IPS-NIHi7 (cell line): ENCODE measurements around the gene MAPK4.

ENCODE experiments used
- DNase-seq: peaks from one replicate; pipeline ENCODE4 v3.0.0; 2012; ENCODE audit warnings: mixed read lengths; ENCODE audit errors: extremely low spot score

The MAPK4 gene

DNA sequence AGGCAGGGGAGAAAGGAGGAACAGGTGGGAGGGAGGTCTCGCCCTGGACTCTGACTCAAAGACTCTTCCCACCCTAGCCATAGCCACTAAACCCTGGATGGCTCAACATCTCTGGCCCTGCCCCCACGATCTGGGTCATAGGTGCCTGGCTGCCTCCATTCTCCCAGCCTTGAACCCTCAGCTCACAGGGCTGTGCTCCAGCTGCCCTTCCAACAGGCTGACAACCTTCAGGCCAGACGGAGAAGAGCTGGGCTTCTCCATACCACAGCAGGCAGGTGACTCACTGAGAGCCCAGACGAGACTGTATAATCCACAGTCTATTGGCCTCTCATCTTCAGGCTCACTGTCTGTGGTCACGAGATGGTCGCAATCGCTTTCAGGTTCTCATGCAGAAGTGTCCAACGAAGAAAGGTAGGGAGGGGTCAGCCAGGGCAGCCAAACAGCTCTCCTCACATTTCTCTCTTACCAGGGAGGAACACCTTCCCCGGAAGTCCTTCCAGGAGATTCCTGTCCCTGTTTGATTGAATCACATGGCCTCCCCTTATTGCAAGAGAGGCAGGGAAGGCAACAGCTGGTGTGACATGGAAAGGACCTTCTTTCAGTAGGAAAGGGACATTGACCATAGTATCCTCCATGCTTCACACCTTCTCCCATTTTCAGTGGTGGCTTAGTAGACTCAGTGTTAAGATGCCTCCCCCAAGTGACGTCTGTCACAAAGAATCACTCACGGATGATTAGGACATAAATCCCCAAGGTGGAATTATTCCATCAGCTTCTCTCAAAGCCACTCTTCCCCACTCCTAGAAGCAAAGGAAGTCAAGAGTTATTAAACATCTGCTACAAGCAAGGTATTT lies 159.8 kb downstream of the MAPK4 start:
- no peak for DNase-seq

DNA sequence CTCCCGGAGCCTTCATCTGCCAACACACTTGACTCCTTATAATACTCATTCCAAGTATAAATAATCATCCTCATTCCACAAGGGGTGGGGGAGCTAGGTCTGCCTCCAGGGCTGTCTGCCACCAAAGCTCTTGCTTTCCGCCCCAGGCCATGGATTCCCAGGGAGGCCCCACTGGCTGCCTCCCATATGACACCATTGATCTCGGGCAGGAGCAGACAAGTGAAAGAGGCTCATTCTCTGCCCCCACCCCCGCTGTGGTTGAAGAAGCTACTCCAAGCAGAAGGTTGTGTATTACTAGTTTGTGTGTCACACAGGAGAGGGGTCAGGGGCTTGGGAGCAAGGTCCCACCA lies 160.4 kb downstream of the MAPK4 start:
- no peak for DNase-seq

DNA sequence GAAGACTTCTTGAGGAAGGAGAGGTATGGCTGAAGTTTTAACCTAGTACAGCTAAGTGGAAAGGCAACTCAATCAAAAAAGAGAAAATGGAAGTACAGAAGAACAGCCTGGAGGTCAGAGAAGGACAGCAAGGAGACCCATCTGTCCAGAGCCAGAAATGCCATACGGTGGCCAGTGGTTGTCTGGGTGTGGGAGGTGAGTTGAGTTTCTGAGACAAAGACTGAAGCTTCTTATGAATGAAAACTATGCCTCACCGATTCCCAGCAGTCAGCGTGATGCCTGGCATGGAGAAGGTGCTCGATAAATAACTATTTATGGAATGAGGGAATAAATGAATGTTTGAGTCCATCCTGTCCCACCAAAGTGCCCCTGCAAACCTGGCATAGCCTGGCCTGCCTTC lies 161.1 kb downstream of the MAPK4 start:
- no peak for DNase-seq

DNA sequence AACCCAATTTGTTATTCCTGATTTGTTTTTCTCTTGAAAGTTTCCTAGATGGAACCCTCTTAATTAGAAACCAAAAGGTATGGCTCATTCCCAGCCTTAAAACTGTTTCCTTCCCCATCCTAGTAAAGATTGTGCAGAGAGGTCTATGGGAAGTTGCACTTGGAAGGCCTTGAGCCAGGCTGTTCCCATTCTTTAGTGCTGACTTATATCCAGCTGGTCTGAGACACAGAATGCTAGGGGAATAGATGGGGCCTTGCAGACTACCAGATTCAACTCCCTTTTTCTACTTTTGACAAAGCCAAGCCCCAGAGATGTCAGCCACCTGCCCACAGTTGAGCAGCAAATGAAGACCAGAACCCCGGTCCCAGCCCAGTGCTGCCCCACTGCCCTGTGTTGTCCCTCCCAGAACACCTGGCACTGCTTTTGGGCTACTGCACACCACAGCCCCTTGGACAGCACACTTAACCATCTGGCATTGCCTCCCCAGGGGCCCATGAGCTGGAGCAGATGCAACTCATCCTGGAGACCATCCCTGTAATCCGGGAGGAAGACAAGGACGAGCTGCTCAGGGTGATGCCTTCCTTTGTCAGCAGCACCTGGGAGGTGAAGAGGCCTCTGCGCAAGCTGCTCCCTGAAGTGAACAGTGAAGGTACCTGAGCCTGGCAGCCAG lies 161.7 kb downstream of the MAPK4 start:
- DNase-seq = no peak

DNA sequence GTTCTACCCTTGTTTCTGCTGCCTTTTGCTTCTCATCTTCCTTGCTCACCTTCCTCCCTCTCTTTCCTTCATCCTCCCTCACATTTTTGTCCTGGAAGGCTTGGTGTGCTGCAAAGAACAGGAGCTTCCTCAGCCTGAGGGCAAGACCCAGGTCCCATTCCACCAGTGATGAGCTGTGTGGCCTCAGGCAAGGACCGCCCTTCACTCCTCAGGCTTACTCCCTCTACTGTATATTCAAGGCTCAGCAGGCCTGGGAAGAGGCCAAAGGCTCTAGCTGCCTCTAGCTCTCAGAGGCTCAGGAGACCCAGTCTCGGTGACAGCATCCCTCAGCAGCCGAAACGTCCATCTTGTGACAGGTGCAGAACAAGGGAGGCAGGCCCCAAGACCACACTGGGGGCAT lies 162.4 kb downstream of the MAPK4 start:
- peak; percentile 52 for DNase-seq

DNA sequence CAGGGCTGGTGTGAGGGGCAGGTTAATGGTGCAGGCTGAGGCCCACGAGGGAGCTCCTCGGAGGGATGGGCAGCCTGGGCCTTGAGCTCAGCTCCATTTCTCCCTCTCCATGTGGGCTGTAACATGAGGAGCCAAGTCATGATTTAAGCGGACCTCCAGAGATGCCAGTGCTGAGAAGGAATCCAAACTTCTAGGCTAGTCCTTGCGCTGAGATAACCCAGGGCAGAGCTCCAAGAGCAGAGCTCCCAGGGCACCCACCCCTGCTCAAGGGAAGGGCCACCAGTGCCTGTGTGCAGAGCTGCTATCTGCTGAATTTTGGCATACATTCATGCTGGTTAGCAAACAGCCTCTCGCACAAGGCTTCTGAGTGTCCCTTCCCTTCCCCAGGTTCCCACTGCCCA lies 164.9 kb downstream of the MAPK4 start:
- DNase-seq = no peak

DNA sequence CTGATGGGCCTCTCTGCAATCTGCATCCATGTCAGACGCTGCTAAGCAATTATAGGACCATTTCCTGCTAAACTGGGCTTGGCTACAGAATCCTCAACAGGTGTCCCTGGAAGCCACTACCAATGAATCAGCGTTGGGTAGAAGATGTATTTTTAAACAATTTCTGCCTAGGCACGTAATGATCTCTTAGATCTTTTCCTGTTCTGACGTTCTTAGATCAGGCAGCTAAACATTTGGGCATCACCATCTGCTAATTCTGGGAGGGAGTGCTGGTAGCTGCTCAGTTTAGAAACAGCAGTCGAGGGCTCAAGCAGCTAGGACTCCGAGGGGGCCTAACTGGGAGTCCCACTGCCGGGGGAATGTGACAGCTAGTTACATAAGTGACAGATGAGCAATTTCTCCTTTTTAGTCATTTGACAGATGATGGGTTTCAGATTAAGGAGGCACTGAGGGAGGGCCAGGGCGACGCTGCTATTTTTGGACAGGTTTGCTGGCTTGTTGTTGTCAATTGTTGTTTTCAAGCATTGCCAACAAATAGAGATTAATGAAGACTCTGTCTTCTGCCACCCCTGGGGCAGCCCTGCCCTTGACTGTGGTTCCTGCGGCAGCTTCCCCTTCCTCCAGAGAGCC lies 167.2 kb downstream of the MAPK4 start:
- no peak for DNase-seq

DNA sequence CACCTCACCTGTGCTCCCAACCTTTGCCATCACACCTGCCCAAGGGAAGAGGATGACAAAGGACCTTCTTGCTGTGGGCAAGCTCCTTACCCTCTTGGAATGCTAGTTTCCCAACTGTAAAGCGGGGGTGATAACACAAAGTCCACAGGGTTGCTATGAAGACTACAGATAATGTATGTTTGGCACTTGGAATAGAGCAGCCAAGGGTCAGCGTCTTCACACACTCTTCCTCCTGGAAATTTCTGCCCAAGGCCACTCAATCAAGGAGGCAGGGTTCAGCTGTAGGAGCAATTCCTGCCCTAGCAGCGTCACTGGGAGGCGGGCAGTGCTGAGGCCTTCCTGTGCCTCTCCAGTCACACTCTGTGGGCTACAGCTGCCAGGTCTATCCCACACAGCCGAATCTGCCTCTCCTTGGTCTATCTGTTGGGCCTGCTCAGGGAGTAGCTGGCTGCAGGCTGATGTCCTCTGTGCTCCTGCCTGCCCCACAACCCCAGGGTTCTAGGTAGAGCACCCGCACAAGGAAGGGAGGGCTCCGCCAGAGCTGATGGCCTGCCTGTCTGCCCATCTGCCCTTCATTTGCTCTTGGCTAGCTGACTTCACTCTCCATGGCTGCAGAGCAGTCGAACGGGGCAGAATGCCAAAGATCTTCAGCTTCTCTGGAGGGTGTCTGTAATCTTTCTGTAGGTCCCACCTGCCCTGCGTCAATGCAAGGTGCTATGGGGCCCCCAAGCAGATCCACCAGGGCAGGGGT lies 168.0 kb downstream of the MAPK4 start:
- no peak for DNase-seq

DNA sequence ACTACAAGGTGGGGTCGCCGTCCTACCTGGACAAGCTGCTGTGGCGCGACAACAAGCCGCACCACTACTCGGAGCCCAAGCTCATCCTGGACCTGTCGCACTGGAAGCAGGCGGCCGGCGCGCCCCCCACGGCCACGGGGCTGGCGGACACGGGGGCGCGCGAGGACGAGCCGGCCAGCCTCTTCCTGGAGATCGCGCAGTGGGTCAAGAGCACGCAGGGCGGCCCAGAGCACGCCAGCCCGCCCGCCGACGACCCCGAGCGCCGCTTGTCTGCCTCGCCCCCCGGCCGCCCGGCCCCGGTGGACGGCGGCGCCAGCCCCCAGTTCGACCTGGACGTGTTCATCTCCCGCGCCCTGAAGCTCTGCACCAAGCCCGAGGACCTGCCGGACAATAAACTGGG lies 169.5 kb downstream of the MAPK4 start:
- DNase-seq = no peak

DNA sequence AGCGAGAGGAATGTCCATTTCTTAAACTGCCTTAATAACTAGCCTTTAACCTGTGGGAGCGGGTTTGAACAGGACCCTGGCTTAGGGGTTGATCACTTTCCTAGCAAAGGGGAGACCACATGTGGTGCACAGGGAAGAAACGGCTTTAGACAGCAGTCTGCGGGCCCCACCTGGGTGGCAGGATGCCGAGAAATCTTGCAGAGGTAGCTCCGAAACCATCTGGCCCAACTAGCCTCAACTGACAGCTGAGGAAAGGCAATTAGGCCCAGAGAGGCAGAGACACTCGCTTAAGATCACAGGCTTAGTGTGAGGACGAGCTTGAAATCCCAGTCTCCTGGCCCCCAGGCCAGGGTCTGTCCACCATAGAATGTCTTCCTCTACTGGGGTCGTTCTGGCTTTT lies 170.1 kb downstream of the MAPK4 start:
- no peak for DNase-seq

DNA sequence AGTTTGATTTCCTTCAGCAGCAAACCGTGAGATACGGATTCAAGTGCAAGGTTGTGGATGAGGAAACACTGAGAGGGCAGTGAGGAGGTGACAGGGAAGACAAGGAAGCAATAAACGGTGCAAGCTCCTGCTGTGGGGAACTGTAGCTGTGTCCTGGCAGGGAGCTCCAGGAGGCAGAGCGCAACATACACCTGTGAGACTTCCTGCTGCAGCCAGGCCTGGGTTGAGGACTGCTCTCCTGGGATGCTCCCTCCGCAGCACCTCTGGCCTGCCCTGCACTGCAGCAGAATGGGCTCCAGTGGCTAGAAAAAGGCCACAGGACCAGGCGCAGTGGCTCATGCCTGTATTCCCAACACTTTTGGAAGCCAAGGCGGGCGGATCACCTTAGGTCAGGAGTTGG lies 174.5 kb downstream of the MAPK4 start:
- DNase-seq = no peak

DNA sequence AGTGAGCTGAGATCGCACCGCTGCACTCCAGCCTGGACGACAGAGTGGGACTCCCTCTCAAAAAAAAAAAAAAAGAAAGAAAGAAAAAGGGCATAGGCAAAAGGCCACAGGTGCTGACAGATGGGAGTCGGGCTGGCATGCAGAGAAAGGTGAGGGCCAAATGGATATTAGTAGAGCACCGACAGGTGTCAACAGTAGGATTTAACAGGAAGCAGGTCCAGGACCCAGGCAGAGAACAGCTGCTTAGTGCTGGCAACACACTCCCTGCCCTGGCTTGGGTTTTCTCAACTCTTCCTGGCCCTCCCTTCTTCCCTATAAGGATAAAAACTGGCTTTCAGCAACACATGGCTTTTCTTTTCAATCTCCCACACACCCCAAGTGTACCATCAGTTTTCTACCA lies 175.0 kb downstream of the MAPK4 start:
- DNase-seq = no peak

DNA sequence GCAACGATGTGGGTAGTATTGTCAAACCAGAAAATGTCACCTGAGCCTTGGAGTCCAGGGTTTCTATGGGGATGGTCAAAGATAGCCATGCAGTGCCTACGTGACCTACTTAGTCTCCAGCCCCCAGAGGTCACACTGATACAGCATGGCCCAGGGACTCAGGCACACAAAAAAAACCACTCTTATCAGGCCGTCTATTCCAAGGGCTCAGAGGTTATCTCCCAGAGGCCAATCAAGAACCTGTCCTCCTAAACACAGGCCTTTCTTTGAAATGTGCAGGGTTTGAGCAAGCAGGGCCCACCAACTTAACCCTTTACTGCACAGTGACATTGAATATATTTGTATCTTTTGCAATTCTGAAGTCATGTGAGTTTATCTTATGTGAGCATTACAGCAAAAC lies 177.2 kb downstream of the MAPK4 start:
- no peak for DNase-seq

DNA sequence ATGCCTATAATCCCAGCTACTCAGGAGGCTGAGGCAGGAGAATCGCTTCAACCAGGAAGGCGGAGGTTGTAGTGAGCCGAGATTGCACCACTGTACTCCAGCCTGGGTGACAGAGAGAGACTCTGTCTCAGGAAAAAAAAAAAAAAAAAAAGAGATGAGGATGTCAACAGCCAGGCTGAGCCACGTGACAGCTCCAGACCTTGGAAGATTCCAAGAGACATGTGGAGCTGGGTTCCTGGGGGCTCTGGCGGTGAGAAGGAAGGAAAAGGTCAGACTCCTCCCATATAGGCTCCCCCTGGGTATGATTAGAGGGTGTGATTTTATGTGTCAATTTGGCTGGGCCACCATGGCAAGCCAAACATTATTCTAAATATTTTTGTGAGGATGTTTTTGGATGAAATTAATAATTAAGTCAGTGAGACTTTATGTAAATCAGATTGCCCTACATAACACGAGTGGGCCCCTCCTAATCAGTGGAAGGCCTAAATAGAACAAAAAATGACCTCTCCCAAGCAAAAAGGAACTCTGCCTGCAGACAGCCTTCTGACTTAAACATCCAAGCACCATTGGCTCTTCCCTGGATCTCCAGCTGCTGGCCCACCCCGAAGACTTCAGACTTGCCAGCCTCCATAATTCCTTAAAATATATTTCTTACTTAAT lies 178.3 kb downstream of the MAPK4 start:
- DNase-seq = no peak

DNA sequence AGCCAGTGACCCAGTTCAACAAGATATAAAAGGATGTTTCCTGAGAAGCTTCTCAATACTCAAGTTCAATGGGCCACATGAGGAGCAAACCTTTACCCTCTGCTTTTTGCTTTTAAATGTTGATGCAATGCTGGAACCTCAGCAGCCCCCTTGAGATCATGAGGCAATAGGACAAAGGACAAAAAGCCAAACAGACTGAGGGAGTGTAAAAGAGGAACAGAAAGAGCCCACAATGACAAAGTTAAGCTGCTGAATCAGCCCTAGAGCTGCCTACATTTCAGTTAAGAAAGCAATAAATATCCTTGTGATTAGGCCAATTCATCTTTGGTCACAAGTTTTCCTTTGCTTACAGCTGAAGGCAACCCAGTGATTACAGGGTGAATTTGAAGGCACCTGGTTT lies 183.1 kb downstream of the MAPK4 start:
- DNase-seq = no peak

DNA sequence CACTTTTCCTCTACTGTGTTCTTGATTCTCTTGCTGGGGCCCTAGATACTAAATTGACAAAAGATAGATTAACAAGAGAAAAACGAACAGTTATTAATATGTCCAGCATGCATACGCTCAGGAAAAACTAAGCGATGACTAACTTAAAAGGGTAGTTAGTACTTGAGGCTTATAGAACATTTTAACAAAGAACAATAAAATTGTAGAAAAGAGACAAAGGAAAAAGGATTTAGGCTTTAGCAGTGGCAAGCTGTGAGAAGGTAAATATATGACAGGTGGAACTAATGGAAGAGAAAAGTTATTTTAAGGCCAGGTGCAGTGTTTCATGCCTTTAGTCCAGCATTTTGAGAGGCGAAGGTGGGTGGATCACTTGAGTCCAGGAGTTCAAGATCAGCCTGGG lies 184.4 kb downstream of the MAPK4 start:
- DNase-seq = no peak

DNA sequence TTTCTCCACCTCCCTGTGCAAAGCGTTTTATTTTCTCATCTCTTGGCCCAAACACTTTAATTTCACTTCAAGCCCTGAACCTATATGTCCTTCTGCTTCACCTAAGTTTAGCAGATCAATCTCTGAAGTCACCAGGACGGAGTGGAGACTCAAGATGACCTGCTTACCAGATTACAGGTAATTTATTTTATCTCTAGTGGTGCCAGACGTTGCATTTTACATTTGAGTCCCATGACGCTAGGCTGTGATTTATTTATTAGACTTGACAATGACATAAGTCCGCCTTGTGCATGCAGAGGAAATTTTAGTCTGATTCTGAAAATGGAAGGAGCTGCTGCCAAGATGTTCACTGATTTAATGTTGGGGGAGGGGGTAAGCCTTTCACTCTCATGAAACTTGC lies 186.1 kb downstream of the MAPK4 start:
- DNase-seq = no peak

DNA sequence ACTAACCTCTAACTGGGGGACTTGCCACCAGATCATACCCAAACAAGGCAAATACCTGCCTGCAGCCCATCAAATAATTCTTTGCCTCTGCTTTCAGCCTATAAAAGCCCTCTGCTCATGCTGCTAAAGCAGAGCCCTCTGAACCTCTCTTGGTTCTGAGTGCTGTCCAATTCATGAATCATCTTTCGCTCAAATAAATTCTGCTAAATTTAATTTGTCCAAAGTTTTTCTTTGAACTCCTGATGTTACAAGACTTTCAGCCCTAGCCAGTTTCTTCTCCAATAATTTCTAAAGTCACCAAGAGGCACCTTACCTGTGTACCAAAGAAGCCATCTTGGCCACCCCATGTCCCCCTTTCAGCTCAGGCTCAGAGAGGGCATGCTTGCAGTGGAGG lies 188.0 kb downstream of the MAPK4 start:
- no peak for DNase-seq

DNA sequence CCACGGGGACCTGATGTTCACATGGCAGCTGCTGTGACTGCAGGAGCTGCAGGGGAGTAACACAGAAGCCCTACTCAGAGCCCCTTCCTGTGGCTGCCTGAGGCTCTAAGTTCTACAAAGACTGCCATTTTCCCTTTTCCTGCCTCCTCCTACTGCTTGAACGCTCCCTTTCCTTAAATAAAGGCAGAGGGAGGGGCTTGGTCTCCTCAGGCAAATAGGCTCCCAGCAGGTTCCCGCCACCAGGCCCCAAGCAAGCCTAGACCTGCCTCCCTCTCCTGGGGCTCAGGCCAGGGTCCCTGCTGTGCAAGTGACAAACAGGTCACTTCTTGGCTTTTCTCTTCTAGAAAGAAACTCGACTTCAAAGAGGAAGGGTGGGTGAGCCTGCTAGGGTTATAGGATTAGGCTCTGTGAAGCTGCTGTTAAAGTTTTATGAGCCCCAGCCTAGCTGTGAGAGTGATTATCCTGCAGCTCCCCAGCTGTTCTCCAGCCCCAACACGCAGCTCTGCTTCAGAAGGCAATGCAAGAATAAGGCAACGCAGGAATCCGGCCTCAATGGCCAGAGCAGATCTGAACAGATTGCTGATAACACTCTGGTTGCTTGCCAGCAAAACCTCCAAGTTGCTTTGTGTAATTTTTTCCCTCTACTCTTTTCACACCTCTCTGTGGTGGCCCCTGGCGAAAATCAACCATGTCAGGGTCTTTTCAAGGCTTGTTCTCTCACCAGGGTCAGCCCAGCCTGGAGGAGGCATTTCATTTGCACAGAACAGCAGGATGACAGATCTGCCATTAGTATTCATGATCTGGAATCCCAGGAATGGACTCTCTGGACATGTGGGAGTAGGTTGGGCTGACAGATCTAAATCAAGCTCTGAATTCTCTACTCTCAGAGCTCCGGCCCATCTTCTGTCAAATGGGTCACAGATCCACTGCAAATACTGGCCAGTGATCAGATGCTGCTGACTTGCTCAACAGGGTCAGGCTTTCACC lies 188.6 kb downstream of the MAPK4 start:
- DNase-seq = peak; percentile 67

DNA sequence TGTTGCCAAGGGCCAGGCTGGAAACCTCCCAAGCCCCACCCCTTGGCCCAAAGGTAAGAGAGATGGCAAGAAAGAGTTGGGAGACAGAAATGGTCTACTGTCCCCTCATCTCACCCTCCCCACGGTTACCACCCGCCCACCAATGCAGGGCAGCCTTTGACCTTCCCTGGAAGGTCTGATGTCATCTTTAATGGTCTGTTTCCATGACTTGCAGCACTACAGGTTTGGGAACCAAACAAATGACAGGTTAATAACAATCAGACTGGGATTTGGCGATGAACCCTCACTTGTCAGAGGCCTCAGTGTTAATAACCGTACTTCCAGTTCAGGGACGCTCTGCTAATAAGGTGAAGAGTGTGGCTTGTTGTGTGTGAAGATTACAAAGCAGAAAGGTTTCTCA lies 189.5 kb downstream of the MAPK4 start:
- DNase-seq = no peak

DNA sequence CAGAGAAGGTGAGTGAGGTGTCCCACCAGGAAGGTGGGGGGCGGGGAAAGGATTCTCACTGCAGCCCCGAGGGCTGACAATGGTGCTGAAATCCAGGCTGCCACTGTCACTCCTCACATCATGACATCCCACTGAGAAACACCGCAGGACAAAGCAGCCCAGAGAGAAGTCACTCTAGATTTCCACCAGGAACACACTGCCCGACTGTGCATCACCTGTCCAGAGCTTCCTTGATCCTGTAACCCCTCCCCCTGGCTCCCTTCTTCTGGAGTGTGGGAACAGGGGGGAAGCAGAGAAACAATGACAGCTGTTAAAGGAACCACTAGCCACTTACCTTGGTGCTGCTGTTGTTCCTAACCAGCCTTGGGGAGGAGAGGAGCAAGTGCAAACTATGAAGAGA lies 190.1 kb downstream of the MAPK4 start:
- DNase-seq = no peak
